ENCODE data around the gene TMEM30A.

TMEM30A gene

GRCh38 chr6:75208298-75209183 is 76.1 kb downstream of the TMEM30A start:
- Histone ChIP-seq H3K36me3 (ENCODE audit: control insufficient read depth in 2 of 2, insufficient read depth in 1 of 2, low read length in 2 of 2) (no peaks in the 10 kb centered on the region), H3K4me3 (ENCODE audit: low read depth, low read length) (no peak overlapping the region), H3K4me1 (ENCODE audit: control insufficient read depth, insufficient read depth, low read length) (peaks cover 12% of the 10 kb centered on the region), H3K9me3 (ENCODE audit: control insufficient read depth, insufficient read depth, low read depth, low read length) (no peaks in the 10 kb centered on the region), H3K27ac (ENCODE audit: extremely low read depth, low read depth, low read length) (no peak overlapping the region)
- ChIA-PET CTCF (interaction anchor here (0.5 to 5.4 kb wide), 106 partner anchors 9 to 1623 kb away, joined by 3 to 106 read pairs (median 5); partner anchors contain the start of gene COX7A2), POLR2A (interaction anchor here (0.6 to 2.0 kb wide), 3 partner anchors 35 to 1878 kb away, joined by 3 to 6 read pairs (median 5); partner anchors contain the start of gene COX7A2)
- TF ChIP-seq ZNF391 (tag by site-specific recombination; IDR thresholded peaks at IDR 0.05; ENCODE audit: borderline replicate concordance, low read depth), result no peak
- TF ChIP-seq ZNF580 (tag by site-specific recombination; IDR thresholded peaks at IDR 0.05), result no peak
- 0 out of 2 replicates have a peak, but pooled peaks have one; percentile 21 for TF ChIP-seq ZNF394 (tag by site-specific recombination; IDR thresholded peaks at IDR 0.05; ENCODE audit: borderline replicate concordance)
- peak; percentile 46; the same call in 1 of the 2 replicates for TF ChIP-seq ZFP37 (tag by site-specific recombination; IDR thresholded peaks at IDR 0.05)
- TF ChIP-seq, protein P1, sequence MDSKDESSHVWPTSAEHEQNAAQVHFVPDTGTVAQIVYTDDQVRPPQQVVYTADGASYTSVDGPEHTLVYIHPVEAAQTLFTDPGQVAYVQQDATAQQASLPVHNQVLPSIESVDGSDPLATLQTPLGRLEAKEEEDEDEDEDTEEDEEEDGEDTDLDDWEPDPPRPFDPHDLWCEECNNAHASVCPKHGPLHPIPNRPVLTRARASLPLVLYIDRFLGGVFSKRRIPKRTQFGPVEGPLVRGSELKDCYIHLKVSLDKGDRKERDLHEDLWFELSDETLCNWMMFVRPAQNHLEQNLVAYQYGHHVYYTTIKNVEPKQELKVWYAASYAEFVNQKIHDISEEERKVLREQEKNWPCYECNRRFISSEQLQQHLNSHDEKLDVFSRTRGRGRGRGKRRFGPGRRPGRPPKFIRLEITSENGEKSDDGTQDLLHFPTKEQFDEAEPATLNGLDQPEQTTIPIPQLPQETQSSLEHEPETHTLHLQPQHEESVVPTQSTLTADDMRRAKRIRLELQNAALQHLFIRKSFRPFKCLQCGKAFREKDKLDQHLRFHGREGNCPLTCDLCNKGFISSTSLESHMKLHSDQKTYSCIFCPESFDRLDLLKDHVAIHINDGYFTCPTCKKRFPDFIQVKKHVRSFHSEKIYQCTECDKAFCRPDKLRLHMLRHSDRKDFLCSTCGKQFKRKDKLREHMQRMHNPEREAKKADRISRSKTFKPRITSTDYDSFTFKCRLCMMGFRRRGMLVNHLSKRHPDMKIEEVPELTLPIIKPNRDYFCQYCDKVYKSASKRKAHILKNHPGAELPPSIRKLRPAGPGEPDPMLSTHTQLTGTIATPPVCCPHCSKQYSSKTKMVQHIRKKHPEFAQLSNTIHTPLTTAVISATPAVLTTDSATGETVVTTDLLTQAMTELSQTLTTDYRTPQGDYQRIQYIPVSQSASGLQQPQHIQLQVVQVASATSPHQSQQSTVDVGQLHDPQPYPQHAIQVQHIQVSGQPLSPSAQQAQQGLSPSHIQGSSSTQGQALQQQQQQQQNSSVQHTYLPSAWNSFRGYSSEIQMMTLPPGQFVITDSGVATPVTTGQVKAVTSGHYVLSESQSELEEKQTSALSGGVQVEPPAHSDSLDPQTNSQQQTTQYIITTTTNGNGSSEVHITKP (tag by site-specific recombination; IDR thresholded peaks at IDR 0.05), result peak; percentile 65; the same call in 1 of the 2 replicates
- TF ChIP-seq RBAK (tag by site-specific recombination; IDR thresholded peaks at IDR 0.05), result no peak
- no peak for TF ChIP-seq ZNF121 (tag by site-specific recombination; IDR thresholded peaks at IDR 0.05)
- TF ChIP-seq ZBTB20 (tag by site-specific recombination; IDR thresholded peaks at IDR 0.05), result 0 out of 2 replicates have a peak, but pooled peaks have one; percentile 33
- no peak for TF ChIP-seq ZNF112 (tag by site-specific recombination; IDR thresholded peaks at IDR 0.05)
- no peak for TF ChIP-seq YY2 (tag by site-specific recombination; IDR thresholded peaks at IDR 0.05)
- no peak for TF ChIP-seq ZNF488 (tag by site-specific recombination; IDR thresholded peaks at IDR 0.05)
- 0 out of 2 replicates have a peak, but pooled peaks have one; percentile 23 for TF ChIP-seq ZBTB8A (tag by site-specific recombination; IDR thresholded peaks at IDR 0.05)
- TF ChIP-seq SCRT1 (tag by site-specific recombination; IDR thresholded peaks at IDR 0.05; ENCODE audit: borderline replicate concordance), result no peak
- no peak for TF ChIP-seq HOXD13 (CRISPR knock-in tag; IDR thresholded peaks at IDR 0.05; ENCODE audit: borderline replicate concordance)
- TF ChIP-seq SP7 (tag by site-specific recombination; IDR thresholded peaks at IDR 0.05), result 0 out of 2 replicates have a peak, but pooled peaks have one; percentile 37
- no peak for TF ChIP-seq ZNF157 (tag by site-specific recombination; IDR thresholded peaks at IDR 0.05)
- TF ChIP-seq ZNF529 (tag by site-specific recombination; IDR thresholded peaks at IDR 0.05; ENCODE audit: insufficient replicate concordance), result no peak
- TF ChIP-seq YY1 (tag by site-specific recombination; IDR thresholded peaks at IDR 0.05), result no peak
- no peak for TF ChIP-seq ZBTB48 (tag by site-specific recombination; IDR thresholded peaks at IDR 0.05)
- no peak for TF ChIP-seq ZNF501 (tag by site-specific recombination; IDR thresholded peaks at IDR 0.05)
- TF ChIP-seq ZNF404 (tag by site-specific recombination; IDR thresholded peaks at IDR 0.05), result no peak
- no peak for TF ChIP-seq KLF16 (tag by site-specific recombination; IDR thresholded peaks at IDR 0.05)
- TF ChIP-seq ZNF223 (tag by site-specific recombination; IDR thresholded peaks at IDR 0.05), result no peak
- peak; percentile 74 for TF ChIP-seq ZNF629 (tag by site-specific recombination; IDR thresholded peaks at IDR 0.05)
- no peak for TF ChIP-seq PATZ1 (tag by site-specific recombination; IDR thresholded peaks at IDR 0.05)
- peak; percentile 44; the same call in 1 of the 2 replicates for TF ChIP-seq ZNF341 (tag by site-specific recombination; IDR thresholded peaks at IDR 0.05; ENCODE audit: low read depth)
- 0 out of 2 replicates have a peak, but pooled peaks have one; percentile 32 for TF ChIP-seq WT1 (tag by site-specific recombination; IDR thresholded peaks at IDR 0.05)
- no peak for TF ChIP-seq ZNF10 (tag by site-specific recombination; IDR thresholded peaks at IDR 0.05)
- no peak for TF ChIP-seq PRDM1 (tag by site-specific recombination; IDR thresholded peaks at IDR 0.05)
- TF ChIP-seq ZNF660 (tag by site-specific recombination; IDR thresholded peaks at IDR 0.05), result peak; percentile 76; the same call in 1 of the 2 replicates
- no peak for TF ChIP-seq ZNF24 (tag by site-specific recombination; IDR thresholded peaks at IDR 0.05)
- TF ChIP-seq SETDB1 (IDR thresholded peaks at IDR 0.05; ENCODE audit: insufficient read length, low read length), result no peak

Measured in HEK293 (cell line).